HG02571 (cell line): Measurements from ENCODE around the gene AKAP5.

ENCODE experiments used
- ATAC-seq: cut with Tn5 transposase; IDR thresholded peaks from one replicate; pipeline ENCODE4 v1.9.1; 2021; ENCODE audit warnings: mild to moderate bottlenecking, moderate library complexity; ENCODE audit not compliant: unreplicated experiment

The AKAP5 gene

GRCh38 chr14:64459405-64460136 lies 5.7 kb upstream of the AKAP5 start:
- no peak for ATAC-seq

DNA sequence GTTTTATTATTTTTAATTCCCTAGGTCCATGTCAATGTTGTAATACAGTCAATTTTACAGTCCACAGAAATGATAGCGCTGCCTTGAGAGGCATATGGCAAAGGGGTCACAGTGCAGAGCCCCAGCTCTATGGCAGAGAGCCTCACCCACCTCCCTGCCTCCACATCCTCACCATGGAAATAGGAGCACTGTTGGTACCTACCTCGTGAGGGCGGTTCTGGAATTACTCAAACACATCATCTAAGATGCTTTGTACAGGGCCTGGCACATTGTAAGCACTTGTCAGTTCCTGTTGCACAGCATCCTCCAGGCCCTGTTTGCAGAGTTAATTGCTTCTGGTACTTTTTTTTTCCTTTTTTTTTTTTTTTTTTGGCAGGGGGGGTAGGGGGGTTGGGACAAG lies 4.1 kb upstream of the AKAP5 start:
- ATAC-seq: no peak

- no peak for ATAC-seq
Observed at GRCh38 chr14:64463195-64463594, 2.1 kb upstream of the AKAP5 start.

GRCh38 chr14:64463873-64464272 lies 1.4 kb upstream of the AKAP5 start:
- no peak for ATAC-seq

GRCh38 chr14:64464651-64465050 lies 648 bp upstream of the AKAP5 start:
- ATAC-seq: no peak

DNA sequence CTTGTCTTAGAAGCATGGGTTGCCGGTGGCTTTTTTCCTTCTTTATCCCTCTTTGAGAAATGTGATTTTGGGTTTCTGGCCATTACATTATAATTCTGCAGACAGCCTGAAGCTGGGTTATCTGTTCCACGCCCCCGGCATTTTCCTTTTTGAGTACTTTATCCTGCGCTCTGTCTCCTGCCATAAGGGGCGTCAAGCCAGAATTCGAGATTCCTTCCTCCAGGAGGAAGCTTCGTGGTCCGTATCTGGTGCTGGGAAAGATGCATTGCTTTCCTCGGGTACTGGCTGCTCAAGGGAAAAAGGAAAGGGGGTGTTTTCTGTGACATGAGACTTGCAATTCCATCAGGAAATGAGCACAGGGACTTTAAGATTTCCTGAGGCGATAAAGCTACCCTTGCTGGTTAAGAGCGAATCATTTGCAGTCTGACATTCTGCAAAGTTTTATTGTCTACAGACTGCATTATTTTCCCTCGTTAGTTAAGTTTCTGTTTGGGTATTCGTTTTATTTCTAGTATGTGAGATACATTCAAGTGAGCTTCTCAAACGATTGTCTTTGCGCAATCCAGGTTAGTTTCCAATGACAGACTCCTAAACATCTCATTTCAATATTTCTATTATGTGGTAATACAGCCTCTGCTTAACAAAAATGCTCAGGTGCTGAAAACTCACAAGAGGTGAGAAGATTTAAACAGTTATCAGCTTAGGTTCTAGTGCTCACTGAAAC lies 694 bp downstream of the AKAP5 start:
- no peak for ATAC-seq

GRCh38 chr14:64467101-64467500 lies 1.8 kb downstream of the AKAP5 start:
- no peak for ATAC-seq

DNA sequence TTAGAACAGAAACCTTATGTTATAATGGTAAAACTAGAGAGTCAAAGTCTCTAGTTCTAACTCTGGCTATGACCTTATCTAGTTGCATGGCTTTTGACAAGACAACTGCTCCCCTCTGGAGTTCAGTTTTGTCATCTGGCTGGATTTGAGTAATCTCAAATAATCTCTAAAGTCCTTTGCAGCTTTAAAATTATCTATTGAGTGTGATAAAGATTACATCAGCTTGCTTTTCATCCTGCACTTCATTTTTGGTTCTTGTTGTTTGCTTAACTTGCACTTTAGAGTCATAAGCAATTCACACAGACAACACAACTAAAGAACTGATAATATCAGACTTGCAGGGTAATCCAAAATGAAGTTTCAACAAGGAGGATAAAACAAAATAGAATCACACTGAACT lies 2.3 kb downstream of the AKAP5 start:
- no peak for ATAC-seq

GRCh38 chr14:64468451-64468850 lies 3.2 kb downstream of the AKAP5 start:
- no peak for ATAC-seq

- no peak for ATAC-seq
Observed at GRCh38 chr14:64474041-64474440, 8.7 kb downstream of the AKAP5 start.

- ATAC-seq: no peak
Observed at GRCh38 chr14:64474698-64475097, 9.4 kb downstream of the AKAP5 start.

- ATAC-seq: no peak
Observed at GRCh38 chr14:64475585-64476273, 10.4 kb downstream of the AKAP5 start.

DNA sequence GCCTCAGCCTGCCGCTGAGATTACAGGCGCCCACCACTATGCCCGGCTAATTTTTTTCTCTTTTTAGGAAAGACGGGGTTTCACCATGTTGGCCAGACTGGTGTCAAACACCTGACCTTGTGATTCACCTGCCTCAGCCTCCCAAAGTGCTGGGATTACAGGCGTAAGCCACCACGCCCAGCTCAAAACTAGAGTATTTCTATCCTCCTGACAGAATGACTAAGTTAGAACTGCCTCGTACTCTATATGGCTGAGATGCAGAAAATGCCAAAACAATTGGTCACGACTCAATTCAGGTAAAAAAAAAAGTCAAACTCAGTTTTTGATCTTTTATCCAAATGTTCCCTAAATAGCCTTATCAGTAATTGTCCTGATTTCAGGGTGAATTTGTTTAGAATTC lies 11.1 kb downstream of the AKAP5 start:
- ATAC-seq: no peak

DNA sequence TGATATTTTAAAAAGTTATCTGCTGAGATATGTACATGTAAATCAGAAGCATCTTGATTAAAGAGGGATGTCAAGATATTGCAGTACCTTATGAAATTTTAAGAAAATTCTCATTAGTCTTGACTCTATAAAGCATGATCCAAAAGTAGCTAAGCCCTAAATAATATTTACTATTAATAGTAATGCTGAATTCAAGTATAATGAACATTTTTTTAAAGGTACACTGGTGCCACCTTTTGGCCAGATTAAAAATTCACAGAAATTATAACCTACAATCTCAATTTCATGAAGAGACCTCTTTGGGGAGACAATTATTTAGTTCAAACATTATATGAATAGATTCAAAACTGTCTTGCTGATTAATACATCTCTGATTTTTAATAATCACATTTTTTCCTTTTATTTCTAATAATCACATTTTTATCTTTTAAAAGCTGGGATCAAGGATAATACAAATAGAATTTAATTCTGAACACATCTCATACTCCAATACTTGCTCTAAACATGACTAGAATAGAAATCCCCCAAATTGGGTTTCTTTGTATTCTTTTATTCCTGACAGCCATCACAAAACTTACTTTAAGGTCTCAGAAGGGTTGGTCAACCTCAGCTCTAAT lies 13.4 kb downstream of the AKAP5 start:
- ATAC-seq: no peak

GRCh38 chr14:64488590-64489099 lies 23.3 kb downstream of the AKAP5 start:
- ATAC-seq: no peak

DNA sequence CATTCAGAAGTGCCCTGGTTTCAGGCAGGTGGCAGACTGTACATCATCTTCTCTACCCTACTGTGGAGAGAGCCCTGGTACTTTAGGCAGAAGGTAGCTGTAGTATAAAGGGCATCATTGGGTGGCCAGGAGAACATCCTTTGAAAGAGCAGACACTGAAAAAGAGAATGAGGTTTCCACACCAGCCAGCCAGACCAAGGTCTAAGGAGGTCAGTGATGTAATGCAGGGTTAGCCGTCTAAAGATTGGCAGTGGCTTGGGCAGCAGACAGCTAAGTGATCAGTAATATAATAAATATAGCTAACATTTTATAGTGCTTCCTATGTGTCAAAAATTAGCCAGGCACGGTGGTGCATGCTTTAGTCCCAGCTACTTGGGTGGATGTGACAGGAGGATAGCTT lies 26.3 kb downstream of the AKAP5 start:
- no peak for ATAC-seq

DNA sequence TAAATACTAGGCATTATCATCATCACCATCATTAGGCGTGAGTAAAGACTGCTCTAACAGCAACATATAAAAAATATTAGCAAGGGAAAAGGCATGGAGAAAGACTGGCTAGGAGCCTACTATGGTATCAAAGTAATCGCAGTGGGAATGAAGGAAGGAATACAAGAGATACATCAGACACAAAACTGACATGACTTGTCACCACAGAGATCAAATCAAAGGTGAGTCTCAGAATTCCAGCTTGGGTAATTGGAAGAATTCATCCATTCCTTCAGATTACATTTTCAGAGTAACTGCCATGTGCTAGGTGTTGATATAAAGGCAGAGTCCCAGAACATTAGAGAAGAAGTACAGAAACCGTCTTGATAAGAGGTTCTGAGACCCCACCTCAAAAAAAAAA lies 28.2 kb downstream of the AKAP5 start:
- no peak for ATAC-seq

DNA sequence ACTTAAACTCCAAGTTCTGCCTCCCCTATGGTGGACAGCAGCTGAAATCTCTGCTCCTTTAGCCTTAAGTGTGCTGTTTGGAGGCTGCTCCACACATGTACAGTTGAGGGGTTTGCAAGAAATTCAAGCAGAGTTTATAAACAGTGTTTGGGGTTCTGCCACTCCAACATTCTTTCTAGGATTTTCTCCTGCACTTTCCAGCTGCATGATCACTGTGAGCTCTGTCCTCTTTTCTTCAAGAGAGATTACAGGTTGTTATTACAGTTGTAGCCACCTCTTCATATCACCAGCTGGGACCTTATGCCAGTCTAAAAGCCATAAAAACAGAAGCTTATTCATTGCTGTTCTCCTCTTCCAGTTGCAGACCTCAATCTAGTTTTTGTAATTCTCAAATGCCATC lies 30.0 kb downstream of the AKAP5 start:
- ATAC-seq: no peak

- no peak for ATAC-seq
Observed at GRCh38 chr14:64496764-64497163, 31.5 kb downstream of the AKAP5 start.

DNA sequence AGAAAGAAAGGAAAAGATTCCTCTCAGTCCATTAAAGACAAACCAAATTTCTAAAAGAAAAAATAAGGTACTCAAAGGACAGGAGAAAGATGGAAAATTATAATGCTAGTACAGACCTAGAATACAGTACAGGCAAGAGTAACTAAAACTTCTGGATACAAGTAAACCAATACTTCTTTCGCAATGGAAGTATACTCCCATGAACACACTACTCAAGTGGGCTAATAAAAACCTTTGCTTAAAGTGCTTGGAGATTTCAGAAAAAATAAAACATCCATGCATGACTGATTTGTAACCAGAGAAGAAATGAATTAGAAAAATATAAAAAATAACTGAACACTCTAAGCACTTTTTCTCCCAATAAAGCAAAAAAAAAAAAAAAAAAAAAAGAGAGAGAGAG lies 34.8 kb downstream of the AKAP5 start:
- ATAC-seq: no peak

DNA sequence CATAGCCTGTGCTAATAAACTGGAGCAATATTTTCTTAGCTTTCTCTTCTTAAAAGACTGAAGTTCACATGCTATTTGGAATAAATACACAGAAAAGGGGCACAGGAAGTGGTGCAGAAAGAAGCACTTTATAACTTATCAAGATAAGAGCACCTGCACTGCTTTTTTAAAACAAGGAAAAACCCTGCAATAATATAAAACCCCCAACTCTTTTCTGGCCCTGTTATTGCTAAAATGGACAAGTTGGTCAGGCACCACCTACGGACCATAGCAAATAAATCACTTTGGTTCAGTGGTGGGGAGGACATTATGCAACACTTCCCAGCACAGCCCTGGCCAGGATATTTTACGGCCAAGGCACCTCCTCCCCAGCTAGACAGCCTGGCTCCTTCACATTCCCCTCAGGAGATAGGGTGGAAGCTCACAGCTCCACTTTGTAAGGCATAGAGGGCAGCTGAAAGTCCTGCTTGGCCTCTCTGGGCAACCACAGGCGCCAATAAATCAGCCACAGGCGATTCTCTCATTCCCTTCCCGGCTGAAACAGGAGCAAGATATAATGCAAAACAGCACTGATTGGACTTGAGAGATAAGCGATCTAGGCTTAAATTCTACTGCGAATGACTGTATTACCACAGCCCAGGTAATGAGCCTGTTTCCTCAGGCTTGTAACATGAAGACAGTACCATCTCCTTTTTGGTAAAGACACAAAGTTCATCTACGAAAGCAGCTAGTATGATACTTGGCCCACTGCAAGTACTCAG lies 36.3 kb downstream of the AKAP5 start:
- no peak for ATAC-seq
